Activated T-cell treated with anti-CD3 and anti-CD28 coated beads, Interleukin-2, amount 50 U/mL, for 1 hour (primary cell): ENCODE data around the gene AFMID.

ENCODE experiments used
- DNase-seq: peaks from one replicate; pipeline ENCODE4 v3.0.0-alpha.2; 2020

Gene AFMID

DNA sequence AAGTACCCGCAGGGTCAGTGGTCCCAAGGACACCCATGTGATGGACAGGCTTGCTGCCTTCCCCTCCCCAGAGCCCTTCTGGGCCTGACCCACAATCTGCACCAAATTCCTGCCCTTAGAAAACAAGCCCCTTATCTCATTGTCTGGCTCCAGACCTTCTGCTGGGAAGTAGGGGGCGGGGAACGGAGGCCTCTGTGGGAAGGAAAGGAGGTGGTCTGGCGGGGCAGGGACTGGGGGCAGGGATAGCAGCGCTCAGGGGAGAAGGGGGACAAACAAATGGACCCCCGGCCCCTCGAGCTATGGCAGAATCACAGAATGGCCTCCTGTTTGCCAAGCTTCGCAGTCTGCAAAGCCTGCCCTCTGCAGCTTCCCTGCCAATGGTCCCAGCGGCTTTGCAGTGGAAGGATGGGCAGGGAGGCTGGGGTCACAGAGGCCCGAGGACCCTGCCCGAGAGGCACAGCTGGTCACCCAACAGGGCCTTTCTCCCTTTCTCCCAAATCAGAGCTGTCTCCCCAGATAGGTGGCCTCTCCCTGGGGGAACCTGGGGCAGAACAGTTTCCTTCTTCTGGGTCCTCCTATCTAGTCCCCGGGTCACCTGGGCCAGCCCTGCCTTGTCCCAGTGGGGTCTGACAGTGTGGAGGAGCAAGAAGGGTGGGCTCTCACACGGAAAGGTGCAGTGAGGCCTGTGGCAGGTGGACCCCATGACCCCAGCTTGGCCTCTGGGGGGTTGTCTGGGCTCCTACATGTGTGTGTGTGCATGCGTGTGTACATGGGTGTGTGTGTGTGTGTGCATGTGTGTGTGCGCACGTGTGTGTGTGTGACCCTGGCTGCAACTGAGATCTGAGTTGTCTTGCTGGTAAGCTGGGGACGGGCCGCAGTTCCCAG, 69.8 kb downstream of the AFMID start:
- DNase-seq, result no peak
